Neural cell (in vitro differentiated cells): ENCODE data around the gene SEC23IP. TPM values are rescaled to one million over a fixed set of nuclear protein-coding genes. Genes with fewer than 3 reads are reported as not detected.

Source experiments
- H2AFZ ChIP-seq: fragments of 200-600, 300-800 bp; sonication (generic), shearing (Covaris generic); 2 replicates; pipeline ENCODE4 v1.6.0; 2014; ENCODE audit warnings: low read depth, mild to moderate bottlenecking, antibody characterized with exemption, low read length, moderate library complexity
- H3F3A ChIP-seq: fragments of 200-600 bp; shearing (Covaris generic); 2 replicates; pipeline ENCODE4 v1.6.1; 2016; ENCODE audit warnings: mild to moderate bottlenecking, moderate library complexity, mixed read lengths, antibody characterized with exemption, low read length; ENCODE audit not compliant: insufficient read depth, poor library complexity, severe bottlenecking
- H3K27ac ChIP-seq: fragments of 200-600, 300-800 bp; sonication (generic), shearing (Covaris generic); 2 replicates; pipeline ENCODE4 v1.5.1; 2014; ENCODE audit warnings: mild to moderate bottlenecking, low read length, moderate library complexity
- H3K27me3 ChIP-seq: fragments of 300-800, 200-600 bp; sonication (generic), shearing (Covaris generic); 2 replicates; pipeline ENCODE4 v1.6.0; 2014; ENCODE audit warnings: mild to moderate bottlenecking, low read depth, low read length, moderate library complexity; ENCODE audit not compliant: insufficient read depth
- H3K36me3 ChIP-seq: fragments of 300-800, 200-600 bp; sonication (generic), shearing (Covaris generic); 2 replicates; pipeline ENCODE4 v1.5.1; 2014; ENCODE audit warnings: mild to moderate bottlenecking, antibody characterized with exemption, low read length, moderate library complexity; ENCODE audit not compliant: insufficient read depth
- H3K4me2 ChIP-seq: fragments of 300-800, 200-600 bp; sonication (generic), shearing (Covaris generic); 2 replicates; pipeline ENCODE4 v1.6.0; 2014; ENCODE audit warnings: mild to moderate bottlenecking, low read length
- H3K4me3 ChIP-seq: fragments of 300-800, 200-600 bp; sonication (generic), shearing (Covaris generic); 2 replicates; pipeline ENCODE4 v1.5.1; 2014; ENCODE audit warnings: mild to moderate bottlenecking, low read length, moderate library complexity
- H3K79me2 ChIP-seq: fragments of 200-600 bp; shearing (Covaris generic); replicated peaks from 2 replicates; pipeline ENCODE4 v1.6.0; 2014; ENCODE audit warnings: mild to moderate bottlenecking, low read length, moderate library complexity; ENCODE audit not compliant: insufficient read depth
- H3K9ac ChIP-seq: fragments of 300-800, 200-600 bp; sonication (generic), shearing (Covaris generic); 2 replicates; pipeline ENCODE4 v1.6.1; 2016; ENCODE audit warnings: mild to moderate bottlenecking, low read length, mixed read lengths
- H3K9me2 ChIP-seq: fragments of 200-600 bp; shearing (Covaris generic); 2 replicates; pipeline ENCODE4 v1.6.1; 2016; ENCODE audit warnings: mild to moderate bottlenecking, low read length, mixed read lengths; ENCODE audit not compliant: insufficient read depth
- H3K9me3 ChIP-seq: fragments of 200-600, 300-800 bp; sonication (generic), shearing (Covaris generic); 2 replicates; pipeline ENCODE4 v1.6.1; 2016; ENCODE audit warnings: mild to moderate bottlenecking, mixed run types, low read length, moderate library complexity, mixed read lengths
- H4K20me1 ChIP-seq: fragments of 200-600 bp; shearing (Covaris generic); 2 replicates; pipeline ENCODE4 v1.6.1; 2016; ENCODE audit warnings: mild to moderate bottlenecking, mixed run types; ENCODE audit not compliant: insufficient read depth
- EP300 ChIP-seq: fragments of 450-650 bp; conservative IDR thresholded peaks from 2 replicates; pipeline ENCODE4 v1.6.1; 2014; ENCODE audit warnings: antibody characterized with exemption, mild to moderate bottlenecking, moderate library complexity; ENCODE audit not compliant: poor library complexity, severe bottlenecking
- EZH2 ChIP-seq: fragments of 200-600, 300-800 bp; shearing (Covaris generic), sonication (generic); IDR thresholded peaks from 2 replicates; pipeline ENCODE4 v1.6.1; 2014; ENCODE audit warnings: antibody characterized with exemption, low read length, borderline replicate concordance, mild to moderate bottlenecking; ENCODE audit not compliant: insufficient read depth, poor library complexity, severe bottlenecking
- MXI1 ChIP-seq: fragments of 450-650 bp; conservative IDR thresholded peaks from 2 replicates; pipeline ENCODE4 v1.6.1; 2014; ENCODE audit warnings: antibody characterized with exemption, mild to moderate bottlenecking; ENCODE audit not compliant: poor library complexity, severe bottlenecking
- POLR2AphosphoS5 ChIP-seq: IDR thresholded peaks from 2 replicates; pipeline ENCODE4 v1.6.1; 2012
- RAD21 ChIP-seq: fragments of 450-650 bp; conservative IDR thresholded peaks from 2 replicates; pipeline ENCODE4 v1.6.1; 2014; ENCODE audit warnings: antibody characterized with exemption, mild to moderate bottlenecking, moderate library complexity
- SMC3 ChIP-seq: fragments of 450-650 bp; conservative IDR thresholded peaks from 2 replicates; pipeline ENCODE4 v1.6.1; 2014; ENCODE audit warnings: antibody characterized with exemption, mild to moderate bottlenecking, moderate library complexity; ENCODE audit not compliant: poor library complexity
- TAF1 ChIP-seq: IDR thresholded peaks from 2 replicates; pipeline ENCODE4 v1.6.1; 2012; ENCODE audit warnings: low read depth
- polyA plus RNA-seq: library from polyadenylated mRNA; depleted of rRNA; stranded (reverse); fragments of >200 nt; gene quantifications from 2 replicates; pipeline ENCODE4 v1.2.3, GENCODE V29; 2014
- TF ChIP-seq, protein P1 (sequence below): fragments of 450-650 bp; IDR thresholded peaks from 2 replicates; pipeline ENCODE4 v1.5.1; 2014; ENCODE audit warnings: antibody characterized with exemption, mild to moderate bottlenecking, moderate library complexity; ENCODE audit not compliant: poor library complexity, severe bottlenecking
- TF ChIP-seq, protein P2 (sequence below): IDR thresholded peaks from 2 replicates; pipeline ENCODE4 v1.6.1; 2012; ENCODE audit warnings: borderline replicate concordance

The SEC23IP gene
- polyA plus RNA-seq, 1 donor from 2014 or later = 13.8 TPM

DNA sequence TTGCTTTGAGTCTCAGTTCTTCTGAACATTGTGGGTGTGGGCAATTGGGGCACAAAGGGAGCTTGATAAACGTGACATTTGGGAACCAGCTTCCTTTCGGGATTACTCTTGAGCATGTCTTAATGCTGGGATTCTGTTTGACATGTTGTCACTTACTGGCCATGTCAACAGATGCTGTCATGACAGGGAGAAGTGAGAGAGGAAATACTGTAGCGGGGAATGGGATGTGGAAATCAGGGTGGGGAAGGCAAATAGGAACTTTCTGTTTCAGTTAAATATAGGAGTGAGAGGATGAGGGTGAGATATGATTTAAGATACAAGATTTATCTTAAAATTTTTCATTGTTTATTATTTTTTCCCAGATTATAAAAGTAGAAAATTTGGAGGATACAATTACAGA, 83.9 kb downstream of the SEC23IP start:
- Histone ChIP-seq H3K27ac (no peak overlapping the region), H3K9me2 (no peaks in the 10 kb centered on the region), H4K20me1 (no peaks in the 10 kb centered on the region), H2AFZ (no peak overlapping the region), H3K27me3 (no peaks in the 10 kb centered on the region), H3K9ac (no peak overlapping the region), H3K9me3 (no peaks in the 10 kb centered on the region), H3K79me2 (no peaks in the 10 kb centered on the region), H3K4me3 (no peak overlapping the region), H3K4me2 (no peak overlapping the region), H3K36me3 (no peaks in the 10 kb centered on the region), H3F3A (no peaks in the 10 kb centered on the region)
- TF ChIP-seq TAF1 (no peak), MXI1 (no peak), POLR2AphosphoS5 (no peak), EZH2 (no peak), RAD21 (no peak), EP300 (no peak), SMC3 (no peak)
- TF ChIP-seq, protein P1, sequence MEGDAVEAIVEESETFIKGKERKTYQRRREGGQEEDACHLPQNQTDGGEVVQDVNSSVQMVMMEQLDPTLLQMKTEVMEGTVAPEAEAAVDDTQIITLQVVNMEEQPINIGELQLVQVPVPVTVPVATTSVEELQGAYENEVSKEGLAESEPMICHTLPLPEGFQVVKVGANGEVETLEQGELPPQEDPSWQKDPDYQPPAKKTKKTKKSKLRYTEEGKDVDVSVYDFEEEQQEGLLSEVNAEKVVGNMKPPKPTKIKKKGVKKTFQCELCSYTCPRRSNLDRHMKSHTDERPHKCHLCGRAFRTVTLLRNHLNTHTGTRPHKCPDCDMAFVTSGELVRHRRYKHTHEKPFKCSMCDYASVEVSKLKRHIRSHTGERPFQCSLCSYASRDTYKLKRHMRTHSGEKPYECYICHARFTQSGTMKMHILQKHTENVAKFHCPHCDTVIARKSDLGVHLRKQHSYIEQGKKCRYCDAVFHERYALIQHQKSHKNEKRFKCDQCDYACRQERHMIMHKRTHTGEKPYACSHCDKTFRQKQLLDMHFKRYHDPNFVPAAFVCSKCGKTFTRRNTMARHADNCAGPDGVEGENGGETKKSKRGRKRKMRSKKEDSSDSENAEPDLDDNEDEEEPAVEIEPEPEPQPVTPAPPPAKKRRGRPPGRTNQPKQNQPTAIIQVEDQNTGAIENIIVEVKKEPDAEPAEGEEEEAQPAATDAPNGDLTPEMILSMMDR = no peak
- TF ChIP-seq, protein P2, sequence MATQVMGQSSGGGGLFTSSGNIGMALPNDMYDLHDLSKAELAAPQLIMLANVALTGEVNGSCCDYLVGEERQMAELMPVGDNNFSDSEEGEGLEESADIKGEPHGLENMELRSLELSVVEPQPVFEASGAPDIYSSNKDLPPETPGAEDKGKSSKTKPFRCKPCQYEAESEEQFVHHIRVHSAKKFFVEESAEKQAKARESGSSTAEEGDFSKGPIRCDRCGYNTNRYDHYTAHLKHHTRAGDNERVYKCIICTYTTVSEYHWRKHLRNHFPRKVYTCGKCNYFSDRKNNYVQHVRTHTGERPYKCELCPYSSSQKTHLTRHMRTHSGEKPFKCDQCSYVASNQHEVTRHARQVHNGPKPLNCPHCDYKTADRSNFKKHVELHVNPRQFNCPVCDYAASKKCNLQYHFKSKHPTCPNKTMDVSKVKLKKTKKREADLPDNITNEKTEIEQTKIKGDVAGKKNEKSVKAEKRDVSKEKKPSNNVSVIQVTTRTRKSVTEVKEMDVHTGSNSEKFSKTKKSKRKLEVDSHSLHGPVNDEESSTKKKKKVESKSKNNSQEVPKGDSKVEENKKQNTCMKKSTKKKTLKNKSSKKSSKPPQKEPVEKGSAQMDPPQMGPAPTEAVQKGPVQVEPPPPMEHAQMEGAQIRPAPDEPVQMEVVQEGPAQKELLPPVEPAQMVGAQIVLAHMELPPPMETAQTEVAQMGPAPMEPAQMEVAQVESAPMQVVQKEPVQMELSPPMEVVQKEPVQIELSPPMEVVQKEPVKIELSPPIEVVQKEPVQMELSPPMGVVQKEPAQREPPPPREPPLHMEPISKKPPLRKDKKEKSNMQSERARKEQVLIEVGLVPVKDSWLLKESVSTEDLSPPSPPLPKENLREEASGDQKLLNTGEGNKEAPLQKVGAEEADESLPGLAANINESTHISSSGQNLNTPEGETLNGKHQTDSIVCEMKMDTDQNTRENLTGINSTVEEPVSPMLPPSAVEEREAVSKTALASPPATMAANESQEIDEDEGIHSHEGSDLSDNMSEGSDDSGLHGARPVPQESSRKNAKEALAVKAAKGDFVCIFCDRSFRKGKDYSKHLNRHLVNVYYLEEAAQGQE = no peak

DNA sequence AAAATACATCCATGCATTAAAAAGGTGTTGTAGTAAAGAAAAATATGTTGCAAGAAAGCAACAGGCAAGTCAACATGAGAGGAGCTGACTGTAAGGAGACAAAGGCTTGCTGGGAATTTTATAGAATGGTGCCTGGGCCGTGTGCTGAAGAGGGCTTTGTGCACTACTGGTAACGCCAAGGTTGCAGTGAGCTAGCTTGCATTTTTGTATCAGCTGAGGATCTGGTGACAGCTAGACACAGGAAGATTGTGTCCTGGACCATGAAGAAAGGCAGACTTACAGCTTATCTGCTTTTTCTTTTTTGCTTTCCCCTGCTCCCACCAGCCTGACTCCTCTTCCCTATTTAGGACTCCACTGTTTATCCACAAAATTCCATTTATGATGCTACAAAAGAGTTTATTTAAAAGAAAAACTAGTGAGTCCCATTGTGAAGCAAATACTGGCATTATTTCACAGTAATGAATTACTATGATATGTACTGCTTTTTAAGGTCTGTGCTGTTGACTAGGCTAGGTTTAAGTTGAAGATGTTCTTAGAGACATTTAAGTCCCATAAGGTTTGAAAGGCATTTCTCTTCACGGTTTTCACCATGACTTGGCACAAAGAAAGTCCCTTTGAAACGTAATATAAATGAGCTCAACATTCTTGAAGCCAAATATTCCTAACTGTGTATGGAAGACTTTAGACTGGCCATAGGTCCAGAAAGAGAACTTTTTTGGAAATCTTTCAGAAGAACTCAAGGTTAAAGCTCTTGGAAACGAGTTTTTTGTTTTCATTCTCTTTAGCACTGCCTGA, 88.6 kb downstream of the SEC23IP start:
- H3K27ac ChIP-seq = no peak overlapping the region
- H3K9ac ChIP-seq = no peak overlapping the region
- no peaks in the 10 kb centered on the region for H3K9me3 ChIP-seq
- H2AFZ ChIP-seq = no peak overlapping the region
- H3K9me2 ChIP-seq = no peaks in the 10 kb centered on the region
- no peaks in the 10 kb centered on the region for H3K27me3 ChIP-seq
- no peaks in the 10 kb centered on the region for H3F3A ChIP-seq
- TF ChIP-seq EP300 (no peak), MXI1 (no peak), RAD21 (no peak), SMC3 (no peak), EZH2 (no peak), TAF1 (no peak), POLR2AphosphoS5 (no peak)
- TF ChIP-seq, protein P2 = no peak
- TF ChIP-seq, protein P1 = no peak
- H3K36me3 ChIP-seq = no peaks in the 10 kb centered on the region
- no peaks in the 10 kb centered on the region for H3K79me2 ChIP-seq
- no peaks in the 10 kb centered on the region for H4K20me1 ChIP-seq
- H3K4me3 ChIP-seq = no peak overlapping the region
- no peak overlapping the region for H3K4me2 ChIP-seq
